Activated T-helper 2 cell treated with anti-CD3 and anti-CD28 coated beads, Interferon-gamma antibody, Interleukin-2, Interleukin-4, amounts not matched to agents 10 μg/mL and 5 μg/mL and 100 μg/mL, durations not matched to agents 14 hours and 24 hours and 36 hours (primary cell): ENCODE data around the gene HMG20A. TPM values are rescaled to one million over a fixed set of nuclear protein-coding genes. Genes with fewer than 3 reads are reported as not detected.

Experiments used
- DNase-seq: peaks from one replicate; pipeline ENCODE4 v3.0.0; 2021; ENCODE audit warnings: low spot score
- H3K27ac Mint-ChIP-seq: one replicate; pipeline ENCODE4 v1.8.0; 2021; ENCODE audit warnings: mixed read lengths
- H3K27me3 Mint-ChIP-seq: one replicate; pipeline ENCODE4 v1.8.0; 2021; ENCODE audit warnings: low read depth, mixed read lengths
- H3K36me3 Mint-ChIP-seq: one replicate; pipeline ENCODE4 v1.8.0; 2021; ENCODE audit warnings: low read depth, mixed read lengths
- H3K4me1 Mint-ChIP-seq: one replicate; pipeline ENCODE4 v1.8.0; 2021; ENCODE audit warnings: low read depth, mixed read lengths
- H3K4me3 Mint-ChIP-seq: one replicate; pipeline ENCODE4 v1.8.0; 2021; ENCODE audit warnings: low read depth, mild to moderate bottlenecking, moderate library complexity, mixed read lengths
- H3K9me3 Mint-ChIP-seq: one replicate; pipeline ENCODE4 v1.8.0; 2021; ENCODE audit warnings: mixed read lengths
- intact Hi-C: fragments of 100-400 bp; cut with micrococcal nuclease; formaldehyde crosslinking; loops from one replicate; pipeline ENCODE4 v1.15.1; 2023
- total RNA-seq: library from RNA; stranded (reverse); gene quantifications from 2 replicates; pipeline ENCODE4 v1.2.3, GENCODE V29; 2022

The HMG20A gene
- total RNA-seq, 1 donor from 2014 or later = 43.8 TPM

DNA sequence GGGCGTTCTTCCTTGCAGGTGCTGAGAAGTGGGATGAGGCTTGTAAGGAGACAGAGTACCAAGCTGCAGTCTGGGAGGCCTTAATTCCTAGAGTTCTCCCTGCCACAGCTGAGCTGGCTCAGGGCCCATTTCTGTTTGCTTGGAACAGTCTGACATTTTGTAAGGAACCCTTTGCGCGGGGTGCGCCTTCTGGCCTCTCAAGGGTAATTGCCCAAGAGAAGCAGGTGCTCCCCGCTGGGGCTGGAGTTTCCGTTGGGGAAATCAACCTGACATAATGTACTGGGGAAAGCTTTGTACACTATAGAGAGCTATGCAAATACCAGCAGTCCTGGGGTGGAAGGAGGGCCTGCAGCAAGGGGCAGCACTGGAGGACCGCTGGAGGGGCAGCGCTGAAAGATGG is 83.6 kb downstream of the HMG20A start:
- intact Hi-C loops = no loop called here
- no peaks in the 10 kb centered on the region for H3K36me3 Mint-ChIP-seq
- peaks cover 8% of the 10 kb centered on the region for H3K4me1 Mint-ChIP-seq

GRCh38 chr15:77504871-77505270 is 84.2 kb downstream of the HMG20A start:
- Mint-ChIP-seq H3K27ac (no peak overlapping the region), H3K9me3 (no peaks in the 10 kb centered on the region), H3K36me3 (no peaks in the 10 kb centered on the region), H3K4me1 (peaks cover 8% of the 10 kb centered on the region), H3K27me3 (no peaks in the 10 kb centered on the region), H3K4me3 (no peak overlapping the region)
- intact Hi-C loops = no loop called here
- no peak for DNase-seq

More for the DNA sequence above, 83.6 kb downstream of the HMG20A start:
- no peak for DNase-seq
- Mint-ChIP-seq H3K27ac (no peak overlapping the region), H3K27me3 (no peaks in the 10 kb centered on the region), H3K4me3 (no peak overlapping the region), H3K9me3 (no peaks in the 10 kb centered on the region)

DNA sequence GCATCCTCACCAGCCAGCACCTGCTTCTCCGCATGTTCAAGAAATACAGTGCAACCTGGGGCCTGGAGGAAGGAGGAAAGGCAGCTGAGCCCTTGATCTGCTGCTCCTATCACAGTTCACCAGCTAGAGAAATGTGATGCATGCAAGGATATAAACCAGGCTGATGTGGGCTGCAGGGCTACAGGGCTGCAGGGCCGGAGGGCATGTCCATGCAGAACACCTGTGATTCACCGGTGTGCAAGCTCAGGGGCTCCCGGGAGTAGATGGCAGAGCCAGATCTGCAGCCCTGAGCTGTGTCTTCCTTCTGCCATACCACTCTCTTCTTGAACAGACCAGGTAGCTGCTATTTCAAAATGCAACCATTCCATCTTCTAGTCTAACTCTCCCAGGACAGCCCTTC is 84.9 kb downstream of the HMG20A start:
- Mint-ChIP-seq H3K36me3 (no peaks in the 10 kb centered on the region), H3K27me3 (no peaks in the 10 kb centered on the region), H3K27ac (no peak overlapping the region), H3K4me1 (peaks cover 8% of the 10 kb centered on the region), H3K4me3 (no peak overlapping the region), H3K9me3 (no peaks in the 10 kb centered on the region)
- DNase-seq = no peak
- intact Hi-C loops = no loop called here

DNA sequence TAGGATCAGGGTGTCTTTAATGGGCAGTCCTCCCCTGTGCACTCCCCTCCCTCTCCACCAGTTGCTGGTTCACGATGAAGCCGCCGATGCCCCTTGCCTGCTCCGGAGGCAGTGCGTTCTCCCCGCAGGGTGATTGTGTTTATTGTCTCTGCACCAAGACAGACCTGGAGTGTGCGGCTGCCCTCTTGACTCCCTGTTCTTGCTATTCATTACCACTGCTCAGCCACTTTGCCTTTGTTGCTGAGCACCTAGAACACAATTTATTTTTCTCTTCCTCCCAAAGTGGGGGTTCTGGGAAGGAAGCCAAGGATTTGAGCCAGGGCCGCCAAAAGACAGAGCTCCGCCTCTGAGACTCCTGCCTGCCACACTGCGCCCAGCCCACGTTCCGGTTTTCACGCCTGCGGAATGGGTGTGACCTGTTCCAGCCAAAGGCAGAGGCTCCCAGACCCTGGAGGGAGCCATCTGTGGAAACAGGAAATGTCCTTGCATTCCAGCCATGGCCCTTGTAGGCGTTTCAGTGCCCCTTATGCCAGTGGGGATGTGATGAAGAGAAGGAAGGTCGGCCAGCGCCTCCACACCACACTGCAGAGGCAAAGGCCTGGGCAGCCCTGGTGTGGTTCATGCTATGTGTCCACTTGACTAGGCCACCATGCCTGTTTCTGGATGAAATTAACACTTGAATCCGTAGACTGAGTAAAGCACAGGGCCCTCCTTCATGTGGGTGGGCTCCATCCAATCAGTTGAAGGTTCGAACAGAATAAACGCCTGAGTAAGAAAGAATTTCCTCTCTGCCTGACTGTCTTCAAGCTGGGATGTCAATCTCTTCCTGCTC is 85.8 kb downstream of the HMG20A start:
- Mint-ChIP-seq H3K27ac (no peak overlapping the region), H3K27me3 (no peaks in the 10 kb centered on the region), H3K4me1 (peaks cover 8% of the 10 kb centered on the region), H3K4me3 (no peak overlapping the region), H3K36me3 (no peaks in the 10 kb centered on the region), H3K9me3 (no peaks in the 10 kb centered on the region)
- intact Hi-C loops = no loop called here
- DNase-seq = no peak

- no peaks in the 10 kb centered on the region for H3K27me3 Mint-ChIP-seq
- no peak overlapping the region for H3K4me3 Mint-ChIP-seq
- H3K27ac Mint-ChIP-seq = no peak overlapping the region
- intact Hi-C loops = no loop called here
- peaks cover 8% of the 10 kb centered on the region for H3K4me1 Mint-ChIP-seq
- H3K9me3 Mint-ChIP-seq = no peaks in the 10 kb centered on the region
- no peaks in the 10 kb centered on the region for H3K36me3 Mint-ChIP-seq
- DNase-seq = no peak
Observed at GRCh38 chr15:77507143-77507897, 86.6 kb downstream of the HMG20A start.

DNA sequence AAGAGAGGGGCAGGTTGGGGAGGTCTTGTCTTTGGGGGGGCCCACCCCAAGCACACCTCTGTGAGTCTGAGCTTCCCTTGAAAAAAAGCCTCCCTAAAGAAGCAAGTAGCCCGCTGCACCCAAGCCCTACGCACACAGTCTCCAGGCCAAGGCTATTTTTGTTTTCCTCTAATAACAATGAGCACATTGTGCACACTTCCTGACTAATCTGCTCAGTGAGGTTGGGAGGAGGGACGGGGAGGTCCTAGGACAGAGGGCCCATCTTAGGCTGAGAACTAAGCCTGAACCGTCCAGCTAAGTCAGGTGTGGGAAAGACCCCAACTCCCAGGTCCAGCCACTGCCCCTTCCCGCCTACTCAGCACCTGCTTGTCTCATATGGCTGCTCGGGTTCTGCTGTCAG is 87.2 kb downstream of the HMG20A start:
- intact Hi-C loops = no loop called here
- Mint-ChIP-seq H3K9me3 (no peaks in the 10 kb centered on the region), H3K4me3 (no peak overlapping the region), H3K27ac (no peak overlapping the region), H3K36me3 (no peaks in the 10 kb centered on the region), H3K4me1 (peaks cover 8% of the 10 kb centered on the region), H3K27me3 (no peaks in the 10 kb centered on the region)
- no peak for DNase-seq

- no peaks in the 10 kb centered on the region for H3K36me3 Mint-ChIP-seq
- intact Hi-C loops = no loop called here
- DNase-seq = no peak
- H3K9me3 Mint-ChIP-seq = no peaks in the 10 kb centered on the region
- H3K4me3 Mint-ChIP-seq = no peak overlapping the region
- H3K4me1 Mint-ChIP-seq = peaks cover 8% of the 10 kb centered on the region
- no peaks in the 10 kb centered on the region for H3K27me3 Mint-ChIP-seq
- H3K27ac Mint-ChIP-seq = no peak overlapping the region
Observed at GRCh38 chr15:77508541-77509243, 88.0 kb downstream of the HMG20A start.

DNA sequence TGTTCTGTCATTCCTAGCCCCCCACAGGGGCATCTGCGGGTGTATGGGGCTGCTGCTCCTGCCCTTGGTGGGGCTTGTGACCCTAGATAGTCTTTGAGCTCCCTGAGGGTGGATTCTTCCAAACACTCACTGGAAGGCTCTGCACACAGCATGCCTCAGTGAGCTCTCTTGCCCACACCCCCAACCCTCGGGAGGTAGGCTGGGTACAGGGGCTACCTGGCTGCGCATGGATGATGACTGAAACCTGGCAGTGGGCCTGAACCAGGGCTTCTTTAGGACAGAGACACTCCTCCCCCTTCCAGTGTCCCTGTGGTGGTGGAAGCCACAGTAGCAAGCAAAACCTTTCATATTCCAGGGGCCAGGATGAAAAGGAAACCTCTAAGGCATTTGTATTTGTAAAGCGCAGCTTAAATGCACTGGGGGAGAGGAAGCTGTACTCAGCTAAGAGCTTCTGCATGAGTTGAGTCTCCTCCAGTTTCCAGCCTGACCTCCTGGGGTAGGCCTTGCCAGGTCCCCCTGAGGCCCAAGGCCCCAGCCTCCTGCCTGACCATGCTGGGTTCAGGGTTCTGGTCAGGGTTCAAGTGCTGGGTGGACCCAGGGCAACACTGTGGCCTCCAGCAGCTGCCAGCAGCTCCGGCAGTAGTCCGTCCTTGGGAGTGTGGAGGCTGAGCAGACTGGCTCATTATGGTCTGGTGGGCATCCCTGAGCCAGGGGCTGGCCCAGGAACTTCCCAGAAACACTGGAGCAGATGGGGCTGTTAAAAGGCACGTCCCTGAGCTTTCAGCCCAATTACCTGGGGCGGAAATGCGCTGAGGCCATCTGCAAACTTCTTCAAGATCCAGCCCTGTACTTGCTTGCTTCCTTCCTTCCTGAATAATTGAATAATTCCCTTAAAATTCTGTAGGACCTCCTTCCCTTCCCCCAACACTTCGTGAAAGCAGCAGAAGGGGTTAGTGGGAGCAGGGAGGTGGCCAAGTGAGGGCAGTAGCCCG is 89.7 kb downstream of the HMG20A start:
- Mint-ChIP-seq H3K4me1 (peaks cover 8% of the 10 kb centered on the region), H3K27me3 (no peaks in the 10 kb centered on the region), H3K4me3 (no peak overlapping the region), H3K9me3 (no peaks in the 10 kb centered on the region), H3K36me3 (no peaks in the 10 kb centered on the region), H3K27ac (no peak overlapping the region)
- intact Hi-C loops = no loop called here
- DNase-seq = no peak

DNA sequence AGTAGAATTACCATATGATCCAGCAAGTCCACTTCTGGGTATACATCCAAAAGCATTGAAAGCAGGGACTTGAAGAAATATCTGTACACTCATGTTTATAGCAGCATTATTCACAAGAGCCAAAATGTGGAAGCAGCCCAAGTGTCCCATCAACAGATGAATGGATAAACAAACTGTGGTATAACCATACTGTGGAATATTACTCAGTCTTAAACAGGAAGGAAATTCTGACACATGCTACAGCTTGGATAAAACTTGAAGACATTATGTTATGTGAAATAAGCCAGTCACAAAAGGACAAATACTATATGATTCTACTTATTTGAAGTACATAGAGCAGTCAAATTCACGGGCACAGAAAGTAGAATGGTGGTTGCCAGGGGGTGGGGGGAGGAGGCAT is 91.2 kb downstream of the HMG20A start:
- H3K4me3 Mint-ChIP-seq = no peak overlapping the region

DNA sequence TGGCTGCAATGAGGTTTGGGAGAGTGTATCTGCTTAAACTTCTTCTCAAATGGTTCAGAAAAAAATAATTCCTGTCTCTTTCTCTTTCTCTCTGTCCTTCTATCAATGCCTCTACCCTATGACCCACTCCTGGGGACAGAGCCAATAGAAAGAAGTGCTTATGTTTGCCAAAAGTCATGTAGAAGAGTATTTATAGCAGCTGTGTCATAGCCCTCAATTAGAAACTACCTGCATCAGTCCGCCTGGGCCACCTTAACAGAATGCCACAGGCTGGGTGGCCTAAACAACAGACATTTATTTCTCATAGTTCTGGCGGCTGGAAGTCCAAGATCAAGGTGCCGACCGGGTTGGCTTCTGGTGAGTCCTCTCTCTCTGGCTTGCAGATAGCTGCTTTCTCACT is 92.5 kb downstream of the HMG20A start:
- H3K27me3 Mint-ChIP-seq = peaks cover 2% of the 10 kb centered on the region
- H3K27ac Mint-ChIP-seq = no peak overlapping the region
- DNase-seq = no peak
- peaks cover 8% of the 10 kb centered on the region for H3K4me1 Mint-ChIP-seq
- H3K9me3 Mint-ChIP-seq = no peaks in the 10 kb centered on the region
- H3K4me3 Mint-ChIP-seq = no peak overlapping the region
- intact Hi-C loops = no loop called here
- H3K36me3 Mint-ChIP-seq = no peaks in the 10 kb centered on the region

More for the DNA sequence above, 91.2 kb downstream of the HMG20A start:
- intact Hi-C loops = no loop called here
- no peak for DNase-seq
- no peaks in the 10 kb centered on the region for H3K9me3 Mint-ChIP-seq
- no peak overlapping the region for H3K27ac Mint-ChIP-seq
- H3K4me1 Mint-ChIP-seq = peaks cover 8% of the 10 kb centered on the region
- H3K27me3 Mint-ChIP-seq = peaks cover 2% of the 10 kb centered on the region
- H3K36me3 Mint-ChIP-seq = no peaks in the 10 kb centered on the region

- H3K36me3 Mint-ChIP-seq = no peaks in the 10 kb centered on the region
- no peaks in the 10 kb centered on the region for H3K4me1 Mint-ChIP-seq
- H3K4me3 Mint-ChIP-seq = no peak overlapping the region
- intact Hi-C loops = no loop called here
- no peaks in the 10 kb centered on the region for H3K9me3 Mint-ChIP-seq
- no peak for DNase-seq
- peaks cover 2% of the 10 kb centered on the region for H3K27me3 Mint-ChIP-seq
- no peak overlapping the region for H3K27ac Mint-ChIP-seq
Observed at GRCh38 chr15:77514641-77515402, 94.1 kb downstream of the HMG20A start.
